ENCODE data around the gene AFAP1L1. TPM values are rescaled to one million over a fixed set of nuclear protein-coding genes. Genes with fewer than 3 reads are reported as not detected.

Gene AFAP1L1
- 10 to 100 TPM; 36.9 to 59.7 (median 42.7) TPM for total RNA-seq
- 26.2 TPM for polyA plus RNA-seq
- long read RNA-seq, donor 1, full-length matches to known transcripts, result 120 of 155 reads
- long read RNA-seq, donor 1, partial matches to known transcripts, result 22 of 155 reads
- long read RNA-seq, donor 1, other reads (novel, unspliced or antisense), result 13 of 155 reads
- long read RNA-seq, donor 2, full-length matches to known transcripts, result 74 of 100 reads
- long read RNA-seq, donor 2, partial matches to known transcripts, result 13 of 100 reads
- long read RNA-seq, donor 2, other reads (novel, unspliced or antisense), result 13 of 100 reads
- long read RNA-seq, donor 3, full-length matches to known transcripts, result 223 of 333 reads
- long read RNA-seq, donor 3, partial matches to known transcripts, result 67 of 333 reads
- long read RNA-seq, donor 3, other reads (novel, unspliced or antisense), result 43 of 333 reads
- long read RNA-seq, donor 4, full-length matches to known transcripts, result 84 of 105 reads
- long read RNA-seq, donor 4, partial matches to known transcripts, result 11 of 105 reads
- long read RNA-seq, donor 4, other reads (novel, unspliced or antisense), result 10 of 105 reads

- ATAC-seq, result peak; percentile 87 to 91
- peak; percentile 77 to 92 (median 92) for DNase-seq
- WGBS, result under 1% methylated on average over 81 of the region's 81 CpGs
- Histone ChIP-seq H3K27me3 (ENCODE audit: control insufficient read depth, insufficient read depth) (no peaks in the 10 kb centered on the region), H3K9me3 (ENCODE audit: control insufficient read depth, low read length) (no peaks in the 10 kb centered on the region), H3K4me1 (ENCODE audit: control insufficient read depth, insufficient read depth, low read length) (peaks cover 2% of the 10 kb centered on the region), H3K27ac (ENCODE audit: low read length) (peak within 1 kb of the TSS; percentile 91), H3K4me3 (ENCODE audit: low read length) (peak within 1 kb of the TSS; percentile 74)
- intact Hi-C loops (cut with DNase I), result no loop called here
These were observed at the start of gene AFAP1L1 for GRCh38 chr5:149271716-149272563. Gene AFAP1L1 (plus strand): TSS chr5:149271859. CDS start chr5:149271969, 110 bp downstream.

DNA sequence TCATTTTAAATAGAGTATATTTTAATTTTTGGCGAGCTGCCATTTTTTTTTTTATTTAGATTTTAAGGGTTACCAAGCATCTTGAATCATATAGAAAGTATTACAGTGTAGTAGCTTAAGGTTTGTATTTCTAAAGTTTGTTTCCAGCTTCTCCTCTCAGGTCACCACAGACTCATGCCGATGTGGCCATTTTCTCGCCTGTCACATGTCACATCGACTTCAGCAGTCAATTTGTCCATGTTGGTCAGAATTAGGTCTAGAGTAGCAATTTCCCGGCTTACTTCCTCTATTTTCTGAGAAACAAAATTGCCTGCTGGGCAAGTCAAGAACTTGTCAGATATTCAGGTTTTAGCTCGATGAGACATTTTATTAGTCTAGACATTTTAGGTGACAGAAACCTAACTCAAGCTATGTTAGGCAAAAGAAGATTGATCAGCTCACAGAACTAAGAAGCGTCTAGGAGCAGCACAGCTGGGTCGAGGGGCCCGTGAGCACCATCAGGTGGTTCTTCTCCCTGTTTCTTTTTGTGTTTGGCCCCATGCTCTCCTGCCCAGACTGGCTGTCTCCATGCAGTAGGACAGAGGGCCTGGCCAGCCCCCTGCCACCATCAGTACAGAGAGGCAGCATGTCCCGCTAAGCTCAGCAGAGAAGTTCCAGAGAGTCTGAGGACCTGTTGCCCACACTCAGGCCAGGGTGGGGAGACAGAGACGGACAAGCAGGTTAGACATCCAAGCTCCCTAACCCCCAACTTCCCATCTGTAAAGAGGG, 48.4 kb upstream of the AFAP1L1 start:
- ATAC-seq (no peak), DNase-seq (no peak)
- peaks cover 22% of the 10 kb centered on the region for H3K4me1 ChIP-seq (ENCODE audit: control insufficient read depth, insufficient read depth, low read length)
- whole genome bisulfite sequencing, result 84% methylated on average over 11 of the region's 11 CpGs
- intact Hi-C loops (cut with DNase I), result no loop called here
- H3K27me3 ChIP-seq (ENCODE audit: control insufficient read depth, insufficient read depth), result no peaks in the 10 kb centered on the region
- no peaks in the 10 kb centered on the region for H3K9me3 ChIP-seq (ENCODE audit: control insufficient read depth, low read length)
- H3K4me3 ChIP-seq (ENCODE audit: low read length), result no peak overlapping the region
- peak overlapping the region; percentile 66 for H3K27ac ChIP-seq (ENCODE audit: low read length)

GRCh38 chr5:149224282-149224681, 47.4 kb upstream of the AFAP1L1 start:
- Histone ChIP-seq H3K27ac (ENCODE audit: low read length) (peak overlapping the region; percentile 32), H3K27me3 (ENCODE audit: control insufficient read depth, insufficient read depth) (no peaks in the 10 kb centered on the region), H3K9me3 (ENCODE audit: control insufficient read depth, low read length) (no peaks in the 10 kb centered on the region), H3K4me1 (ENCODE audit: control insufficient read depth, insufficient read depth, low read length) (peaks cover 16% of the 10 kb centered on the region), H3K4me3 (ENCODE audit: low read length) (no peak overlapping the region)
- DNase-seq, result peak; percentile 51 to 86 (median 75)
- intact Hi-C loops (cut with DNase I), result no loop called here
- WGBS, result 68% methylated on average over 5 of the region's 5 CpGs
- peak; percentile 31 to 62 for ATAC-seq

- intact Hi-C loops (cut with DNase I), result loop anchor here in 2 of 4 donors (5.0 kb wide), 1 partner anchor 85 kb away; the partner anchor contains the start of gene ABLIM3 (in 2 of the 2)
These were observed 44.4 kb upstream of the AFAP1L1 start for GRCh38 chr5:149227168-149227826.

DNA sequence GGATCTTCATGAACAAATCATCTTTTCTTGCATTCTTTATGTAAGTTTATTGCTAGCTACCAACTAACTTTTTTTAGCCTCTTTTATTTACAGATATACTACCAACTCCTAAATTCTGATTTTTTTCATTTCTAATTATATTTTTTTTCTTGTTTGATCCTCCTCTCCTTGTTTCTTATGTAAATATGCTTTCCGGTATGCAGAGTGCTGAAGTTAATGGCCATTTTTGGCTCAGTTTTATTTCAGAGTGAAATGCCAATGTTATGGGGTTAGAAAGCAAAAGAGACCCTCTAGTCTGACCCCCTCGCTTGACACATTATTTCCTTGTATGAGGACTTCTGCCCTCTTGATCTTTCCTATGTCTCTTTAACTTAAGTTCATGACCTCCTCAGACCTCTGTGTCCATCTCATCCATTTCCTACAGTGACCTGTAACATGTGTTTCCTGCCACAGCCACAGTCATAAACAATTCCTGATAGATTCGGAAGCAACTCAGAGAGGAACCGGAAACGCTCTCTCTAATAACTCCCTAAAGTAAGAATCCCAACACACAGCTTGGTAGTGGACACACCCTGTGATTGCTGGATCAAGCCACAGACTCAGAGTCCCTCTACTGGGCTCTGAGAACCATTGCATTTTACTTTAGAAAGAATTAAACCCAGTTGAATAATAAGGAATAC, 42.9 kb upstream of the AFAP1L1 start:
- H3K9me3 ChIP-seq (ENCODE audit: control insufficient read depth, low read length), result no peaks in the 10 kb centered on the region
- DNase-seq (peak in 2 of 3 donors; percentile 51 to 64), ATAC-seq (peak; percentile 96)
- H3K27me3 ChIP-seq (ENCODE audit: control insufficient read depth, insufficient read depth), result no peaks in the 10 kb centered on the region
- peak overlapping the region; percentile 46 for H3K27ac ChIP-seq (ENCODE audit: low read length)
- H3K4me3 ChIP-seq (ENCODE audit: low read length), result no peak overlapping the region
- H3K4me1 ChIP-seq (ENCODE audit: control insufficient read depth, insufficient read depth, low read length), result peaks cover 2% of the 10 kb centered on the region
- intact Hi-C loops (cut with DNase I), result loop anchor here (2.0 to 5.0 kb wide), 3 partner anchors 86 to 88 kb away; partner anchors contain the start of gene ABLIM3 (in 3 of the 4)
- 19% methylated on average over 5 of the region's 5 CpGs for WGBS

More at GRCh38 chr5:149227168-149227826, 44.4 kb upstream of the AFAP1L1 start:
- H3K4me1 ChIP-seq (ENCODE audit: control insufficient read depth, insufficient read depth, low read length), result peaks cover 2% of the 10 kb centered on the region
- H3K27ac ChIP-seq (ENCODE audit: low read length), result peak overlapping the region; percentile 57
- DNase-seq, result no peak
- H3K27me3 ChIP-seq (ENCODE audit: control insufficient read depth, insufficient read depth), result no peaks in the 10 kb centered on the region
- ATAC-seq, result peak in 1 of 2 donors; percentile 22
- H3K9me3 ChIP-seq (ENCODE audit: control insufficient read depth, low read length), result no peaks in the 10 kb centered on the region
- WGBS, result 59% methylated on average over 2 of the region's 2 CpGs
- no peak overlapping the region for H3K4me3 ChIP-seq (ENCODE audit: low read length)

DNA sequence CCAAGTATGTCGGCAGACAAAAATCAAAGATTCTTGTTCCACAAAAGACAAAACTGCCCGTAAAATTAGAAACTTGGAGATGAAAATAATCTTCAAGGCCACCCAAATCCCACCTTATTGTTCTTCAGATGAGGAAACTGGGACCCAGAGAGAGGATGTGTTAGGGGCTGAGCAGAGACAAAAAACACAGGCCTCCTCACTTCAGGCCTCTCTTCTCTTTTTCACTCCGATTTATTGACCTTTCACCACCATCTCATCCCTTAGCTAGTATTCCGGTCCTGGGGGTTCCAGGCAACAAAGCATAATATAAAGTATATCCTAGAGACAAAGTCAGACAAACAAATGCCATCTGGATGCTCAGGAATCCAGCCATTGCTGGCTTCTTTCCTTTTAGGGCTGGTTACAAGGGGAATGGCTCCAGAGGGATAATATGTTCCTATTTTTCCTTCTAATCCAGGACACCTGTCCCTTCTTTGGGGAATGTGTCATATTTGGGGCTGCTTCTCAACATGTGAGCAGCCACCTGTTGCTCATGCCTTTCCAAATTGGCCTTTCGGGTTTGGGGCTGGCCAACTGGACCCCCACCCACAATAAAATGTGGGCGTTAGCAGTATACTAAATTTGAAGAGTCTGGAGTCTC, 42.2 kb upstream of the AFAP1L1 start:
- intact Hi-C loops (cut with DNase I), result loop anchor here (2.0 to 5.0 kb wide), 3 partner anchors 87 to 89 kb away; partner anchors contain the start of gene ABLIM3 (in 3 of the 4)
- H3K27ac ChIP-seq (ENCODE audit: low read length), result no peak overlapping the region
- no peak for ATAC-seq
- no peaks in the 10 kb centered on the region for H3K27me3 ChIP-seq (ENCODE audit: control insufficient read depth, insufficient read depth)
- no peak for DNase-seq
- no peak overlapping the region for H3K4me3 ChIP-seq (ENCODE audit: low read length)
- WGBS, result 47% methylated on average over 6 of the region's 6 CpGs
- H3K9me3 ChIP-seq (ENCODE audit: control insufficient read depth, low read length), result no peaks in the 10 kb centered on the region
- peaks cover 2% of the 10 kb centered on the region for H3K4me1 ChIP-seq (ENCODE audit: control insufficient read depth, insufficient read depth, low read length)

DNA sequence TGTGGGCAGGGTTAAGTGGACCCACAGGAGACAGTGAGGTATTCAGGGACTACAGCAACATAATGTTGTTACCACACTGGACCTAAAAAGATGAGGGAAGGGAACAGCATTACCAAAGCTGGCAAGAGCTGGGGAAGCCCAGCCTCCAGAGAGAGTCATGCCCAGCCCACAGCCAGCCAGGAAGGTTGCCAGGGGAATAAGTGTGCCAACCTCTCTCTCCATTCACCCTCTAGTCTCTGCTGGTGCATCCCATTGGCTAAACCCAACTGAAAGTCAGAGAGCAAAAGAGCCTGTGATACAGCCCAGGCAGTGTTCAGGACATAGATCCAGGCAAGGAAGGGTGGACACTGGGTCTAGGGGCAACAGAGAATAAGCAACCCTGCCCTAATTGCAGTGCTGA, 35.8 kb upstream of the AFAP1L1 start:
- DNase-seq (no peak), ATAC-seq (peak; percentile 48 to 72)

DNA sequence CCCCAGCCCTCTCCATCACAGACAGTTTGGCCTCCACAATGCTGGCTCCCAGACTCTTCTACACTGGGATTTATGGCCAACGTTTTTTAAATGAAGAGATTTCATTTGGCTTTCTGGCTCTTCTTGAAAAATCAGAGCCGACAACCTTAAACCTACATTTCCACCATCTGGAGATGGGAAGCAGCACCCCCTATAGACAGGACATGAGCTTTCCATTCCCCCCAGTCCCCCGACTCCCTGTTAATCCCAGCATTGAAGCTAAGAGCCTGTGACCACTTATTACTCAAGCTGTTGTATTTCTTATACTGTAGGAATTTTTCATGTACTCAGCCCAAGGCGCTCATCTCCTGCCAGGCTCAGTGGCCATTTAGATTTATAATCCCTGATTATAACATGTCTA, 34.0 kb upstream of the AFAP1L1 start:
- intact Hi-C loops (cut with DNase I), result no loop called here
- Histone ChIP-seq H3K27me3 (ENCODE audit: control insufficient read depth, insufficient read depth) (no peaks in the 10 kb centered on the region), H3K4me3 (ENCODE audit: low read length) (no peak overlapping the region), H3K27ac (ENCODE audit: low read length) (no peak overlapping the region), H3K9me3 (ENCODE audit: control insufficient read depth, low read length) (no peaks in the 10 kb centered on the region), H3K4me1 (ENCODE audit: control insufficient read depth, insufficient read depth, low read length) (peaks cover 3% of the 10 kb centered on the region)
- 64% methylated on average over 4 of the region's 4 CpGs for WGBS
- DNase-seq (no peak), ATAC-seq (no peak)

More for the DNA sequence above, 35.8 kb upstream of the AFAP1L1 start:
- H3K4me3 ChIP-seq (ENCODE audit: low read length), result no peak overlapping the region
- no peaks in the 10 kb centered on the region for H3K9me3 ChIP-seq (ENCODE audit: control insufficient read depth, low read length)
- peak overlapping the region; percentile 27 for H3K27ac ChIP-seq (ENCODE audit: low read length)
- peaks cover 3% of the 10 kb centered on the region for H3K4me1 ChIP-seq (ENCODE audit: control insufficient read depth, insufficient read depth, low read length)
- H3K27me3 ChIP-seq (ENCODE audit: control insufficient read depth, insufficient read depth), result no peaks in the 10 kb centered on the region
- intact Hi-C loops (cut with DNase I), result no loop called here

DNA sequence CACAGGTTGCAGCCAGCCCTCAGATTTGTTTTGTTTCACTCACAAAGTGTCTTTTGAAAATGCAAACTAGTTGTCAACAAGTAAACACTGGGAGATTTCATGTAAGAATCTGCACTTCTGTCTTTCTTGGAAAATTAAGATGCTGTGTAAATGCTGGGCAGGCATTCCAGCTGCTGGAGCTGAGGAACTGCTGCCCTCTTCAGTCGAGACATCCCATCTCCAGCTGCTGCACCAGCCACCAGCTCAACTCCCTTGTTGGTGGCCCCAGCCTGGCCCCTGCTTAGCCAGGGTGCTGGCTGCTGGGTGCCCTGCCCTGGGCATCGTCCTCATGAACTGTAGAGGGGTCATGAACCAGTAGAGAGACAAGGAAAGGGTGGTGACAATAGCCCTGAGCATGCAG, 33.1 kb upstream of the AFAP1L1 start:
- no peak overlapping the region for H3K4me3 ChIP-seq (ENCODE audit: low read length)
- H3K27ac ChIP-seq (ENCODE audit: low read length), result no peak overlapping the region
- peaks cover 3% of the 10 kb centered on the region for H3K4me1 ChIP-seq (ENCODE audit: control insufficient read depth, insufficient read depth, low read length)
- WGBS, result 47% methylated on average over 2 of the region's 2 CpGs
- intact Hi-C loops (cut with DNase I), result no loop called here
- DNase-seq (no peak), ATAC-seq (peak in 1 of 2 donors; percentile 38)
- H3K9me3 ChIP-seq (ENCODE audit: control insufficient read depth, low read length), result no peaks in the 10 kb centered on the region
- no peaks in the 10 kb centered on the region for H3K27me3 ChIP-seq (ENCODE audit: control insufficient read depth, insufficient read depth)

Measured in right cardiac atrium (tissue), 5 donors.